ENCODE measurements around the gene FITM2. TPM values are rescaled to one million over a fixed set of nuclear protein-coding genes. Genes with fewer than 3 reads are reported as not detected.

The FITM2 gene
- total RNA-seq, 4 donors from 2014 or later: 9.0 to 13.8 (median 10.7) TPM

DNA sequence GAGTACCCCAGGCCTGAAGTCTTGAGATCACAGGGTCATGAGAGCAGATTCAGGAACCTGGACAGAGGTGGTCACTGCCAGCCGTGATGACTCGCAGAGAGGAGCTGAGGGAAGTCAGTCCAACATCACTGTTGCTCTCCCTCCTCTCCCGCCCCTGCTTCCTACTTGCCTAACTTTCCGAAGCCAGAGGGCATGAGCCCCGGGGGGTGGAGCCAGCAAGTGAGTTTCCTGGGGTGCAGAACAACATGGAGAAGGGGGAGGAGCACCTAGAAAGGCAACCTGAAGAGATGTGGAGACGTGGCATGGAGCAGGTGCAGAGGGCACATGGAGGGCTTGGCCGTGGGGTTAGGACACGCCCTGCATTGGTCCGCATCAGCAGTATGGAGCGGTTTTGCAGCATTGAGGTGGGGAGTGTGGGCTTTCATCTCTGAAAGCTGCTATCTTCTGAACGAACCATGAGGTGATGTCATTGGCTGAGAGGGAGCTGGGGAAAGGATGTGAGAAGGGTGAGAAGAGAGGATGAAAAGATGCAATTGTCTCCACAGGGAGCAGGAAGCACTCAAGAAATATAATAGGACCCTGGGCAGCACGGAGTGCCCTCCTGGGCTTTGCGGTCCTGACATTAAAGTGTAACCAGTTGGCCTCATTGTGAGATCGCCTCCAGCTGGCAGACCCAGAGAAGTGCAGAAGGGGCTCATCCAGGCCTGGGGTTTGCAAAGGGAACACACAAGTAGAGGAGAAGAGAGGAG is 38.9 kb downstream of the FITM2 start:
- Histone ChIP-seq H3K27ac (no peak overlapping the region), H3K27me3 (no peaks in the 10 kb centered on the region), H3K9me3 (peaks cover 0 to 6% (median 0%) of the 10 kb centered on the region in 4 donors), H3K4me1 (no peaks in the 10 kb centered on the region), H3K36me3 (peaks cover 0 to 47% (median 0%) of the 10 kb centered on the region in 3 donors), H3K4me3 (no peak overlapping the region)
- TF ChIP-seq POLR2A (IDR thresholded peaks at IDR 0.05): no peak
- TF ChIP-seq, protein P1, sequence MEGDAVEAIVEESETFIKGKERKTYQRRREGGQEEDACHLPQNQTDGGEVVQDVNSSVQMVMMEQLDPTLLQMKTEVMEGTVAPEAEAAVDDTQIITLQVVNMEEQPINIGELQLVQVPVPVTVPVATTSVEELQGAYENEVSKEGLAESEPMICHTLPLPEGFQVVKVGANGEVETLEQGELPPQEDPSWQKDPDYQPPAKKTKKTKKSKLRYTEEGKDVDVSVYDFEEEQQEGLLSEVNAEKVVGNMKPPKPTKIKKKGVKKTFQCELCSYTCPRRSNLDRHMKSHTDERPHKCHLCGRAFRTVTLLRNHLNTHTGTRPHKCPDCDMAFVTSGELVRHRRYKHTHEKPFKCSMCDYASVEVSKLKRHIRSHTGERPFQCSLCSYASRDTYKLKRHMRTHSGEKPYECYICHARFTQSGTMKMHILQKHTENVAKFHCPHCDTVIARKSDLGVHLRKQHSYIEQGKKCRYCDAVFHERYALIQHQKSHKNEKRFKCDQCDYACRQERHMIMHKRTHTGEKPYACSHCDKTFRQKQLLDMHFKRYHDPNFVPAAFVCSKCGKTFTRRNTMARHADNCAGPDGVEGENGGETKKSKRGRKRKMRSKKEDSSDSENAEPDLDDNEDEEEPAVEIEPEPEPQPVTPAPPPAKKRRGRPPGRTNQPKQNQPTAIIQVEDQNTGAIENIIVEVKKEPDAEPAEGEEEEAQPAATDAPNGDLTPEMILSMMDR (IDR thresholded peaks at IDR 0.05): no peak
- no peak for TF ChIP-seq EP300 (IDR thresholded peaks at IDR 0.05)
- DNase-seq (ENCODE audit: low spot score in 2 of 2): no peak
- 45 to 53% methylated on average over 14 of the region's 14 CpGs for WGBS, 2 donors

DNA sequence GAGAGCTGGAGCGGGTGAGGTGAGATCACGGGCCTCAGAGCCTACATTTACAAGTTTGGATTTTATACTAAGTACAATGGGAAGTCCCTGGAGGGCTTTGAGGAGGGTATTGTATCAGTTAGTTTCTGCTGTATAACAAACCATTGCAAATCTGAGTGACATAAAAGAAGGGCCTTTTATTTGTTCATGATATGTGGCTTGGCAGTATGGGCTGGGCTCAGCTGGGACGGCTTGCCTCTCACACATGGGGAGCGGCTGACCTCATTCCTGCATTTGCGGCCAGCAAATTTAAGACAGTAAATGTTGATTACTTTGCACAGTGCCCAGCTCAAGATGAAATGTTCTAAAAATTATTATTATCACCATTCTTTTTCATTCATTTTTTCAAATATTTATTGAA is 42.2 kb downstream of the FITM2 start:
- H3K27me3 ChIP-seq: no peaks in the 10 kb centered on the region
- DNase-seq (ENCODE audit: low spot score in 2 of 2): no peak
- H3K4me3 ChIP-seq: no peak overlapping the region
- TF ChIP-seq POLR2A (IDR thresholded peaks at IDR 0.05) (no peak), EP300 (IDR thresholded peaks at IDR 0.05) (no peak)
- TF ChIP-seq, protein P1 (IDR thresholded peaks at IDR 0.05): no peak
- H3K9me3 ChIP-seq: peaks cover 0 to 6% (median 0%) of the 10 kb centered on the region in 4 donors
- no peak overlapping the region for H3K27ac ChIP-seq
- no peaks in the 10 kb centered on the region for H3K4me1 ChIP-seq
- peaks cover 0 to 43% (median 0%) of the 10 kb centered on the region in 3 donors for H3K36me3 ChIP-seq
- 93 to 95% methylated on average over 5 of the region's 5 CpGs for WGBS, 2 donors

DNA sequence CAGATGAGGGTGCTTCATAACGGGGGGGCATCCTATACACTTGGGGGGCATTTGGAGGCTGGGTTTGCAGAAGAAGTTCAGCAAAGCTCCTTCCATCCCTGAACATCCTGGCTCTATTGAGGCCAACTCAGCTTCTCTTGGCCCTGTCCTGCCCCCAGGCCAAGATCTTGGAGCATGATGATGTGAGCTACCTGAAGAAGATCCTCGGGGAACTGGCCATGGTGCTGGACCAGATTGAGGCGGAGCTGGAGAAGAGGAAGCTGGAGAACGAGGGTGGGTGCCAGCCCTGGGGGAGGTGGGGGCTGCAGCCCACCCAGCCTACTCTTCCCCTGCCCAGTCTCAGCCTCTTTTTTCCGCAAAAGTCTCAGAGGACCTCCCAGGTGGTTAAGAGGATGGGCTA is 46.7 kb downstream of the FITM2 start:
- Histone ChIP-seq H3K36me3 (peaks cover 0 to 7% (median 0%) of the 10 kb centered on the region in 3 donors), H3K4me3 (no peak overlapping the region), H3K4me1 (no peaks in the 10 kb centered on the region), H3K27ac (no peak overlapping the region), H3K9me3 (peaks cover 0 to 3% (median 0%) of the 10 kb centered on the region in 4 donors), H3K27me3 (no peaks in the 10 kb centered on the region)
- WGBS, 2 donors: 61 to 68% methylated on average over 4 to 5 of the region's 5 CpGs
- no peak for DNase-seq (ENCODE audit: low spot score in 2 of 2)
- no peak for TF ChIP-seq EP300 (IDR thresholded peaks at IDR 0.05)
- no peak for TF ChIP-seq POLR2A (IDR thresholded peaks at IDR 0.05)
- TF ChIP-seq, protein P1 (IDR thresholded peaks at IDR 0.05): no peak

DNA sequence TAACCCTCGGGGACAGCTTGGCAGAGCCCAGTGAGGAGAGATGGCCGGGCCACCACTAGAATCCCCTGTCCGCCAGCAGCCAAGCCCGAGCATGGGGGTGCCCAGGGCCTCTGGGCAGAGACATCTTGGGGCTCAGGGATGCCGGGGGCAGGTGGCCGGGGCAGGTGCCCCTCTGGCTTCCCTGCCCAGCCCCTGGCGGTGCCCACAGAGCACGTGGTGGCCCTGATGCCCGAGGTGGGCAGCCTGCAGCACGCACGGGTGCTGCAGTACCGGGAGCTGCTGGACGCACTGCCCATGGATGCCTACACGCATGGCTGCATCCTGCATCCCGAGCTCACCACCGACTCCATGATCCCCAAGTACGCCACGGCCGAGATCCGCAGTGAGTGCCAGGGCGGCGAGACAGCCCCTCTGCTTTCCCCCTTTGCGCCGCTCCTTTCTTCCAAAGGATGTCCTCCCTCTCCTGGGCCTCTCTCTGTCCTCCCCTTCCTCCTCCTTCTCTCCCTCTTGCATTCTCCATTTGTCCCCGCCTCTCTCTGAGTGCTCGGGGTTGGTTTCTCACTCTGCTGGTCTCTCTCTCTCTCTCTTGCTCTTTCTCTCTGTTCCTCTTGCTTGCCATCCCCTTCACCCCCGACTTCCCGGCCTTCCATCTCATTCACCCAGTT is 52.6 kb downstream of the FITM2 start:
- Histone ChIP-seq H3K4me3 (no peak overlapping the region), H3K9me3 (no peaks in the 10 kb centered on the region), H3K27ac (no peak overlapping the region), H3K4me1 (no peaks in the 10 kb centered on the region), H3K27me3 (no peaks in the 10 kb centered on the region), H3K36me3 (no peaks in the 10 kb centered on the region)
- 82 to 86% methylated on average over 23 to 24 of the region's 28 CpGs for WGBS, 2 donors
- no peak for TF ChIP-seq POLR2A (IDR thresholded peaks at IDR 0.05)
- TF ChIP-seq, protein P1 (IDR thresholded peaks at IDR 0.05): no peak
- no peak for TF ChIP-seq EP300 (IDR thresholded peaks at IDR 0.05)
- no peak for DNase-seq (ENCODE audit: low spot score in 2 of 2)

DNA sequence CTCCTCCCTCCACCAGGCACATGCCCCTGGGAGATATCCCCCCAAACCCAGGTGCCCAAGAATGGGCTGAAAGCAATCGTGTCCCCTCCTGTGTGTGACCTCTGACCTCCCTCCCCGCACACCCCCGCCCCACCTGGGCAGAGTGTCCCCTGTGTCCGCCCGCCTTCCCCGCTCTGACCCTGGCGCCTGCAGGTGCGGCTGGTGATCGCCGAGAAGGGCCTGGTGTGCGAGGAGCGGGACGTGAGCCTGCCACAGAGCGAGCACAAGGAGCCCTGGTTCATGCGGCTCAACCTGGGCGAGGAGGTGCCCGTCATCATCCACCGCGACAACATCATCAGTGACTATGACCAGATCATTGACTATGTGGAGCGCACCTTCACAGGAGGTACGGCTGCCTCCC is 54.0 kb downstream of the FITM2 start:
- no peak for TF ChIP-seq EP300 (IDR thresholded peaks at IDR 0.05)
- TF ChIP-seq, protein P1 (IDR thresholded peaks at IDR 0.05): no peak
- TF ChIP-seq POLR2A (IDR thresholded peaks at IDR 0.05): no peak
- H3K27me3 ChIP-seq: no peaks in the 10 kb centered on the region
- H3K4me1 ChIP-seq: no peaks in the 10 kb centered on the region
- H3K36me3 ChIP-seq: no peaks in the 10 kb centered on the region
- H3K9me3 ChIP-seq: no peaks in the 10 kb centered on the region
- WGBS, 2 donors: 89% methylated on average over 9 to 21 of the region's 21 CpGs
- no peak overlapping the region for H3K27ac ChIP-seq
- no peak for DNase-seq (ENCODE audit: low spot score in 2 of 2)
- H3K4me3 ChIP-seq: no peak overlapping the region
